WTC11 (cell line): ENCODE measurements around the gene MYL12B. TPM values are rescaled to one million over a fixed set of nuclear protein-coding genes. Genes with fewer than 3 reads are reported as not detected.

Source experiments
- ATAC-seq: fragments of 200-7000 bp; cut with Tn5 transposase; 2 replicates; pipeline ENCODE4 v1.10.0; 2021; ENCODE audit warnings: mild to moderate bottlenecking, moderate library complexity
- CTCF ChIA-PET: fragments of 300-600 bp; sonication (Branson Sonifier 250); formaldehyde crosslinking; loops from one replicate; lab custom pipeline; 2021; ENCODE audit warnings: antibody characterized with exemption; lab: Charles Lee
- POLR2A ChIA-PET: fragments of 350-600 bp; sonication (Branson Sonifier 250); formaldehyde crosslinking; loops from one replicate; lab custom pipeline; 2021; ENCODE audit warnings: antibody characterized with exemption; lab: Charles Lee
- DNase-seq: peaks from one replicate; pipeline ENCODE4 v3.0.0; 2021; ENCODE audit warnings: low spot score
- H3K27ac Mint-ChIP-seq: 2 replicates; pipeline ENCODE4 v1.8.0; 2021; ENCODE audit warnings: mixed read lengths
- H3K27me3 Mint-ChIP-seq: 2 replicates; pipeline ENCODE4 v1.8.0; 2021; ENCODE audit warnings: low read depth, mild to moderate bottlenecking, moderate library complexity, mixed read lengths
- H3K36me3 Mint-ChIP-seq: 2 replicates; pipeline ENCODE4 v1.8.0; 2021; ENCODE audit warnings: mixed read lengths
- H3K4me1 Mint-ChIP-seq: 2 replicates; pipeline ENCODE4 v1.8.0; 2022; ENCODE audit warnings: mixed read lengths
- H3K4me3 Mint-ChIP-seq: 2 replicates; pipeline ENCODE4 v1.8.0; 2021; ENCODE audit warnings: mild to moderate bottlenecking, moderate library complexity, mixed read lengths
- H3K9me3 Mint-ChIP-seq: 2 replicates; pipeline ENCODE4 v1.8.0; 2021; ENCODE audit warnings: mixed read lengths
- CREB1 ChIP-seq: sonication (generic); formaldehyde crosslinking; IDR thresholded peaks from 2 replicates; pipeline ENCODE4 v1.8.0; 2023; ENCODE audit warnings: mild to moderate bottlenecking, missing genetic modification reagents
- ELF4 ChIP-seq: sonication (generic); formaldehyde crosslinking; IDR thresholded peaks from 2 replicates; pipeline ENCODE4 v1.8.1; 2022; ENCODE audit warnings: low read depth, mild to moderate bottlenecking, moderate library complexity, missing genetic modification reagents
- NFE2L1 ChIP-seq: sonication (generic); formaldehyde crosslinking; IDR thresholded peaks from 2 replicates; pipeline ENCODE4 v1.8.1; 2023; ENCODE audit warnings: missing genetic modification reagents
- OVOL2 ChIP-seq: fragments of 250-450 bp; sonication (Bioruptor Pico); IDR thresholded peaks from 2 replicates; pipeline ENCODE4 v1.9.0; 2021; ENCODE audit warnings: mild to moderate bottlenecking, borderline replicate concordance
- SP1 ChIP-seq: sonication (generic); formaldehyde crosslinking; conservative IDR thresholded peaks from 2 replicates; pipeline ENCODE4 v1.8.1; 2022; ENCODE audit warnings: missing genetic modification reagents
- TCF7 ChIP-seq: sonication (generic); formaldehyde crosslinking; IDR thresholded peaks from 2 replicates; pipeline ENCODE4 v1.8.0; 2022; ENCODE audit warnings: mild to moderate bottlenecking, low read depth, missing genetic modification reagents, moderate library complexity
- TEAD1 ChIP-seq: sonication (generic); formaldehyde crosslinking; IDR thresholded peaks from 2 replicates; pipeline ENCODE4 v1.8.0; 2022; ENCODE audit warnings: mild to moderate bottlenecking, missing genetic modification reagents
- TP53 ChIP-seq: sonication (generic); formaldehyde crosslinking; IDR thresholded peaks from 2 replicates; pipeline ENCODE4 v1.8.1; 2023; ENCODE audit warnings: mild to moderate bottlenecking, missing genetic modification reagents
- ZNF121 ChIP-seq: sonication (generic); formaldehyde crosslinking; IDR thresholded peaks from 2 replicates; pipeline ENCODE4 v1.8.0; 2023; ENCODE audit warnings: missing genetic modification reagents
- ZNF416 ChIP-seq: fragments of 250-450 bp; sonication (Bioruptor Pico); IDR thresholded peaks from 2 replicates; pipeline ENCODE4 v1.9.0; 2021; ENCODE audit warnings: mild to moderate bottlenecking, inconsistent platforms
- ZNF423 ChIP-seq: fragments of 250-450 bp; sonication (Bioruptor Pico); IDR thresholded peaks from 2 replicates; pipeline ENCODE4 v2.1.2; 2022; ENCODE audit warnings: mild to moderate bottlenecking, moderate library complexity
- total RNA-seq: library from RNA; stranded (reverse); gene quantifications from 3 replicates; pipeline ENCODE4 v1.2.3, GENCODE V29; 2021
- TF ChIP-seq, protein P1 (sequence below): sonication (generic); formaldehyde crosslinking; IDR thresholded peaks from 2 replicates; pipeline ENCODE4 v1.8.1; 2022; ENCODE audit warnings: low read depth, mild to moderate bottlenecking, moderate library complexity, missing genetic modification reagents, borderline replicate concordance
- TF ChIP-seq, protein P2 (sequence below): sonication (generic); formaldehyde crosslinking; IDR thresholded peaks from 2 replicates; pipeline ENCODE4 v1.8.1; 2023; ENCODE audit warnings: mild to moderate bottlenecking, missing genetic modification reagents, moderate library complexity
- TF ChIP-seq, protein P3 (sequence below): sonication (generic); formaldehyde crosslinking; IDR thresholded peaks from 2 replicates; pipeline ENCODE4 v1.8.1; 2023; ENCODE audit warnings: mild to moderate bottlenecking, moderate library complexity, missing genetic modification reagents
- TF ChIP-seq, protein P4 (sequence below): sonication (generic); formaldehyde crosslinking; IDR thresholded peaks from 2 replicates; pipeline ENCODE4 v1.8.1; 2022; ENCODE audit warnings: missing genetic modification reagents, borderline replicate concordance
- TF ChIP-seq, protein P5 (sequence below): sonication (generic); formaldehyde crosslinking; IDR thresholded peaks from 2 replicates; pipeline ENCODE4 v1.8.0; 2023; ENCODE audit warnings: missing genetic modification reagents, mild to moderate bottlenecking, borderline replicate concordance
- TF ChIP-seq, protein P6 (sequence below): sonication (generic); formaldehyde crosslinking; IDR thresholded peaks from 2 replicates; pipeline ENCODE4 v1.8.1; 2022; ENCODE audit warnings: low read depth, missing genetic modification reagents, borderline replicate concordance
- TF ChIP-seq, protein P7 (sequence below): sonication (generic); formaldehyde crosslinking; IDR thresholded peaks from 2 replicates; pipeline ENCODE4 v1.8.0; 2022; ENCODE audit warnings: mild to moderate bottlenecking, missing genetic modification reagents
- TF ChIP-seq, protein P8 (sequence below): sonication (generic); formaldehyde crosslinking; IDR thresholded peaks from 2 replicates; pipeline ENCODE4 v1.8.0; 2023; ENCODE audit warnings: mild to moderate bottlenecking, missing genetic modification reagents

MYL12B gene
- total RNA-seq, 1 experiment from 2014 or later, result 173 TPM

DNA sequence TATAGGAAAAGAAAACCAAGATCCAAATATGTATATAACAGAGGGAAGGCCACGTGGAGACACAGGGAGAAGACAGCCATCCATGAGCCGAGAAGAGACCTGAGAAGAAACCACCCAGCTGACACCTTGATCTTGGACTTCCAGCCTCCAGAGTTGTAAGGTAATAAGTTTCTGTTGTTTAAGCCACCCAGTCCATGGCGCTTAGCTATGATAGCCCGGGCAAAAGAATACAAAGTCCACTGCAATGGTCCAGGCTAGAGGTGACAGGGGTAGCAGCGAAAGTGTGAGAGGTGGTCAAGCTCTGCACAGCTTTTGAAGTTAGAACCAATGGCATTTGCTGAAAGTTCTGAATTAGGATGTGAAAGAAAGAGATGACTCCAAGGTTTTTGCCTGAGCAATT is 44.9 kb upstream of the MYL12B start (continued):
- TF ChIP-seq, protein P1, sequence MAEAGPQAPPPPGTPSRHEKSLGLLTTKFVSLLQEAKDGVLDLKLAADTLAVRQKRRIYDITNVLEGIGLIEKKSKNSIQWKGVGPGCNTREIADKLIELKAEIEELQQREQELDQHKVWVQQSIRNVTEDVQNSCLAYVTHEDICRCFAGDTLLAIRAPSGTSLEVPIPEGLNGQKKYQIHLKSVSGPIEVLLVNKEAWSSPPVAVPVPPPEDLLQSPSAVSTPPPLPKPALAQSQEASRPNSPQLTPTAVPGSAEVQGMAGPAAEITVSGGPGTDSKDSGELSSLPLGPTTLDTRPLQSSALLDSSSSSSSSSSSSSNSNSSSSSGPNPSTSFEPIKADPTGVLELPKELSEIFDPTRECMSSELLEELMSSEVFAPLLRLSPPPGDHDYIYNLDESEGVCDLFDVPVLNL, result no peak
- no peak for TF ChIP-seq CREB1 (CRISPR knock-in tag)
- TF ChIP-seq TCF7 (CRISPR knock-in tag), result no peak
- TF ChIP-seq, protein P2, sequence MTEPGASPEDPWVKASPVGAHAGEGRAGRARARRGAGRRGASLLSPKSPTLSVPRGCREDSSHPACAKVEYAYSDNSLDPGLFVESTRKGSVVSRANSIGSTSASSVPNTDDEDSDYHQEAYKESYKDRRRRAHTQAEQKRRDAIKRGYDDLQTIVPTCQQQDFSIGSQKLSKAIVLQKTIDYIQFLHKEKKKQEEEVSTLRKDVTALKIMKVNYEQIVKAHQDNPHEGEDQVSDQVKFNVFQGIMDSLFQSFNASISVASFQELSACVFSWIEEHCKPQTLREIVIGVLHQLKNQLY (CRISPR knock-in tag), result no peak
- TF ChIP-seq, protein P3, sequence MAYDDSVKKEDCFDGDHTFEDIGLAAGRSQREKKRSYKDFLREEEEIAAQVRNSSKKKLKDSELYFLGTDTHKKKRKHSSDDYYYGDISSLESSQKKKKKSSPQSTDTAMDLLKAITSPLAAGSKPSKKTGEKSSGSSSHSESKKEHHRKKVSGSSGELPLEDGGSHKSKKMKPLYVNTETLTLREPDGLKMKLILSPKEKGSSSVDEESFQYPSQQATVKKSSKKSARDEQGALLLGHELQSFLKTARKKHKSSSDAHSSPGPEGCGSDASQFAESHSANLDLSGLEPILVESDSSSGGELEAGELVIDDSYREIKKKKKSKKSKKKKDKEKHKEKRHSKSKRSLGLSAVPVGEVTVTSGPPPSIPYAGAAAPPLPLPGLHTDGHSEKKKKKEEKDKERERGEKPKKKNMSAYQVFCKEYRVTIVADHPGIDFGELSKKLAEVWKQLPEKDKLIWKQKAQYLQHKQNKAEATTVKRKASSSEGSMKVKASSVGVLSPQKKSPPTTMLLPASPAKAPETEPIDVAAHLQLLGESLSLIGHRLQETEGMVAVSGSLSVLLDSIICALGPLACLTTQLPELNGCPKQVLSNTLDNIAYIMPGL (CRISPR knock-in tag), result no peak
- TF ChIP-seq, protein P4, sequence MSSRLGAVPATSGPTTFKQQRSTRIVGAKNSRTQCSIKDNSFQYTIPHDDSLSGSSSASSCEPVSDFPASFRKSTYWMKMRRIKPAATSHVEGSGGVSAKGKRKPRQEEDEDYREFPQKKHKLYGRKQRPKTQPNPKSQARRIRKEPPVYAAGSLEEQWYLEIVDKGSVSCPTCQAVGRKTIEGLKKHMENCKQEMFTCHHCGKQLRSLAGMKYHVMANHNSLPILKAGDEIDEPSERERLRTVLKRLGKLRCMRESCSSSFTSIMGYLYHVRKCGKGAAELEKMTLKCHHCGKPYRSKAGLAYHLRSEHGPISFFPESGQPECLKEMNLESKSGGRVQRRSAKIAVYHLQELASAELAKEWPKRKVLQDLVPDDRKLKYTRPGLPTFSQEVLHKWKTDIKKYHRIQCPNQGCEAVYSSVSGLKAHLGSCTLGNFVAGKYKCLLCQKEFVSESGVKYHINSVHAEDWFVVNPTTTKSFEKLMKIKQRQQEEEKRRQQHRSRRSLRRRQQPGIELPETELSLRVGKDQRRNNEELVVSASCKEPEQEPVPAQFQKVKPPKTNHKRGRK (CRISPR knock-in tag), result no peak
- no peak for TF ChIP-seq TP53 (CRISPR knock-in tag)
- TF ChIP-seq, protein P5, sequence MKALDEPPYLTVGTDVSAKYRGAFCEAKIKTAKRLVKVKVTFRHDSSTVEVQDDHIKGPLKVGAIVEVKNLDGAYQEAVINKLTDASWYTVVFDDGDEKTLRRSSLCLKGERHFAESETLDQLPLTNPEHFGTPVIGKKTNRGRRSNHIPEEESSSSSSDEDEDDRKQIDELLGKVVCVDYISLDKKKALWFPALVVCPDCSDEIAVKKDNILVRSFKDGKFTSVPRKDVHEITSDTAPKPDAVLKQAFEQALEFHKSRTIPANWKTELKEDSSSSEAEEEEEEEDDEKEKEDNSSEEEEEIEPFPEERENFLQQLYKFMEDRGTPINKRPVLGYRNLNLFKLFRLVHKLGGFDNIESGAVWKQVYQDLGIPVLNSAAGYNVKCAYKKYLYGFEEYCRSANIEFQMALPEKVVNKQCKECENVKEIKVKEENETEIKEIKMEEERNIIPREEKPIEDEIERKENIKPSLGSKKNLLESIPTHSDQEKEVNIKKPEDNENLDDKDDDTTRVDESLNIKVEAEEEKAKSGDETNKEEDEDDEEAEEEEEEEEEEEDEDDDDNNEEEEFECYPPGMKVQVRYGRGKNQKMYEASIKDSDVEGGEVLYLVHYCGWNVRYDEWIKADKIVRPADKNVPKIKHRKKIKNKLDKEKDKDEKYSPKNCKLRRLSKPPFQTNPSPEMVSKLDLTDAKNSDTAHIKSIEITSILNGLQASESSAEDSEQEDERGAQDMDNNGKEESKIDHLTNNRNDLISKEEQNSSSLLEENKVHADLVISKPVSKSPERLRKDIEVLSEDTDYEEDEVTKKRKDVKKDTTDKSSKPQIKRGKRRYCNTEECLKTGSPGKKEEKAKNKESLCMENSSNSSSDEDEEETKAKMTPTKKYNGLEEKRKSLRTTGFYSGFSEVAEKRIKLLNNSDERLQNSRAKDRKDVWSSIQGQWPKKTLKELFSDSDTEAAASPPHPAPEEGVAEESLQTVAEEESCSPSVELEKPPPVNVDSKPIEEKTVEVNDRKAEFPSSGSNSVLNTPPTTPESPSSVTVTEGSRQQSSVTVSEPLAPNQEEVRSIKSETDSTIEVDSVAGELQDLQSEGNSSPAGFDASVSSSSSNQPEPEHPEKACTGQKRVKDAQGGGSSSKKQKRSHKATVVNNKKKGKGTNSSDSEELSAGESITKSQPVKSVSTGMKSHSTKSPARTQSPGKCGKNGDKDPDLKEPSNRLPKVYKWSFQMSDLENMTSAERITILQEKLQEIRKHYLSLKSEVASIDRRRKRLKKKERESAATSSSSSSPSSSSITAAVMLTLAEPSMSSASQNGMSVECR (CRISPR knock-in tag), result no peak
- no peak for TF ChIP-seq ZNF423 (CRISPR knock-in tag)
- TF ChIP-seq ZNF121 (CRISPR knock-in tag), result no peak
- TF ChIP-seq ZNF416 (CRISPR knock-in tag), result no peak

DNA sequence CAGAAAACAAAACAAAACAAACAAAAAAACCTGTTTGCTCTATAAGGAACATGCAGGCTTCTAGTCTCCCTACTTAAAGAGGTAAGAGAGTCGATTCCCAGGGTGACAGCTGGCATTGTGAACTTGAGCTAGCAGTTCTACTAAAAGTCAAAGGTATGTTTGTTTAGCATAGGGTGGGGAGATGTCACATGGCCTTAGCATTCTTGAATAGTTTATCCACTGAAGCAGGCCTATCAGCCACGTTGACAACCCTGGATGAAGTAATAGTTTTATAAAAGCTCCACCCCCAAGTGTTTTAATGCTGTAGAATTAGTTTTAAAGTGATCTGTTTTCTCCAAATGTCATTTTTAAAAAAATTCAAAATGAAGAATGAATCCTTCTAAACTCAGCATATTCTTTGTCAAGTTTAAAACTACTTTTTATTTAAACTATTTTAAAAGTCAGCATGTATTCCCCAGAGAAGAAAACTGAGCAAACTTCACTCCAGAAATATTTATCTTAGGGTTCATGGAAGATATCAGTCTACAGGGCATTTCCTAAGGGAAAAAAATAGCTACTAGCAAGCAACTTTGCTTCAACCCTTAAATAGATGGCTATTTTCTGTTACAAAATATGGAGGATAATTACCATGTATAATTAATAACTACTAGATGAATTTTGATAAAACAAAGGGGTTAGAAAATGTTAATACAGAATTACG is 43.8 kb upstream of the MYL12B start:
- DNase-seq, result no peak
- CTCF ChIA-PET, result no interaction called here
- TF ChIP-seq SP1 (CRISPR knock-in tag) (no peak), ZNF423 (CRISPR knock-in tag) (no peak), NFE2L1 (CRISPR knock-in tag) (no peak), OVOL2 (no peak), TEAD1 (CRISPR knock-in tag) (no peak), ELF4 (no peak)
- TF ChIP-seq, protein P6, sequence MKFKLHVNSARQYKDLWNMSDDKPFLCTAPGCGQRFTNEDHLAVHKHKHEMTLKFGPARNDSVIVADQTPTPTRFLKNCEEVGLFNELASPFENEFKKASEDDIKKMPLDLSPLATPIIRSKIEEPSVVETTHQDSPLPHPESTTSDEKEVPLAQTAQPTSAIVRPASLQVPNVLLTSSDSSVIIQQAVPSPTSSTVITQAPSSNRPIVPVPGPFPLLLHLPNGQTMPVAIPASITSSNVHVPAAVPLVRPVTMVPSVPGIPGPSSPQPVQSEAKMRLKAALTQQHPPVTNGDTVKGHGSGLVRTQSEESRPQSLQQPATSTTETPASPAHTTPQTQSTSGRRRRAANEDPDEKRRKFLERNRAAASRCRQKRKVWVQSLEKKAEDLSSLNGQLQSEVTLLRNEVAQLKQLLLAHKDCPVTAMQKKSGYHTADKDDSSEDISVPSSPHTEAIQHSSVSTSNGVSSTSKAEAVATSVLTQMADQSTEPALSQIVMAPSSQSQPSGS (CRISPR knock-in tag), result no peak
- TF ChIP-seq, protein P7, sequence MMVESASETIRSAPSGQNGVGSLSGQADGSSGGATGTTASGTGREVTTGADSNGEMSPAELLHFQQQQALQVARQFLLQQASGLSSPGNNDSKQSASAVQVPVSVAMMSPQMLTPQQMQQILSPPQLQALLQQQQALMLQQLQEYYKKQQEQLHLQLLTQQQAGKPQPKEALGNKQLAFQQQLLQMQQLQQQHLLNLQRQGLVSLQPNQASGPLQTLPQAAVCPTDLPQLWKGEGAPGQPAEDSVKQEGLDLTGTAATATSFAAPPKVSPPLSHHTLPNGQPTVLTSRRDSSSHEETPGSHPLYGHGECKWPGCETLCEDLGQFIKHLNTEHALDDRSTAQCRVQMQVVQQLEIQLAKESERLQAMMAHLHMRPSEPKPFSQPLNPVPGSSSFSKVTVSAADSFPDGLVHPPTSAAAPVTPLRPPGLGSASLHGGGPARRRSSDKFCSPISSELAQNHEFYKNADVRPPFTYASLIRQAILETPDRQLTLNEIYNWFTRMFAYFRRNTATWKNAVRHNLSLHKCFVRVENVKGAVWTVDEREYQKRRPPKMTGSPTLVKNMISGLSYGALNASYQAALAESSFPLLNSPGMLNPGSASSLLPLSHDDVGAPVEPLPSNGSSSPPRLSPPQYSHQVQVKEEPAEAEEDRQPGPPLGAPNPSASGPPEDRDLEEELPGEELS (CRISPR knock-in tag), result no peak
- TF ChIP-seq, protein P8, sequence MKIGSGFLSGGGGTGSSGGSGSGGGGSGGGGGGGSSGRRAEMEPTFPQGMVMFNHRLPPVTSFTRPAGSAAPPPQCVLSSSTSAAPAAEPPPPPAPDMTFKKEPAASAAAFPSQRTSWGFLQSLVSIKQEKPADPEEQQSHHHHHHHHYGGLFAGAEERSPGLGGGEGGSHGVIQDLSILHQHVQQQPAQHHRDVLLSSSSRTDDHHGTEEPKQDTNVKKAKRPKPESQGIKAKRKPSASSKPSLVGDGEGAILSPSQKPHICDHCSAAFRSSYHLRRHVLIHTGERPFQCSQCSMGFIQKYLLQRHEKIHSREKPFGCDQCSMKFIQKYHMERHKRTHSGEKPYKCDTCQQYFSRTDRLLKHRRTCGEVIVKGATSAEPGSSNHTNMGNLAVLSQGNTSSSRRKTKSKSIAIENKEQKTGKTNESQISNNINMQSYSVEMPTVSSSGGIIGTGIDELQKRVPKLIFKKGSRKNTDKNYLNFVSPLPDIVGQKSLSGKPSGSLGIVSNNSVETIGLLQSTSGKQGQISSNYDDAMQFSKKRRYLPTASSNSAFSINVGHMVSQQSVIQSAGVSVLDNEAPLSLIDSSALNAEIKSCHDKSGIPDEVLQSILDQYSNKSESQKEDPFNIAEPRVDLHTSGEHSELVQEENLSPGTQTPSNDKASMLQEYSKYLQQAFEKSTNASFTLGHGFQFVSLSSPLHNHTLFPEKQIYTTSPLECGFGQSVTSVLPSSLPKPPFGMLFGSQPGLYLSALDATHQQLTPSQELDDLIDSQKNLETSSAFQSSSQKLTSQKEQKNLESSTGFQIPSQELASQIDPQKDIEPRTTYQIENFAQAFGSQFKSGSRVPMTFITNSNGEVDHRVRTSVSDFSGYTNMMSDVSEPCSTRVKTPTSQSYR, result no peak

More for the DNA sequence above, 43.8 kb upstream of the MYL12B start:
- Mint-ChIP-seq H3K27ac (no peak overlapping the region), H3K27me3 (no peaks in the 10 kb centered on the region; the same call in 1 of the 2 replicates), H3K4me1 (peaks cover 24% of the 10 kb centered on the region), H3K9me3 (peaks cover 9% of the 10 kb centered on the region; the same call in 1 of the 2 replicates), H3K4me3 (no peak overlapping the region), H3K36me3 (no peaks in the 10 kb centered on the region)
- POLR2A ChIA-PET, result interaction anchor here (0.5 kb wide), 1 partner anchor 118 kb away, joined by 3 read pairs; no protein-coding TSS in a partner anchor
- ATAC-seq, result peak; percentile 45; the same call in 1 of the 2 replicates
